OCI-LY1 (cell line): ENCODE data around the gene MACROD2.

Source experiments
- H2AFZ ChIP-seq: fragments of 200-600 bp; sonication (generic), shearing (Covaris generic); 2 replicates; pipeline ENCODE4 v1.6.0; 2014; ENCODE audit warnings: antibody characterized with exemption, mild to moderate bottlenecking, low read length
- H3F3A ChIP-seq: fragments of 200-600 bp; sonication (generic), shearing (Covaris generic); 2 replicates; pipeline ENCODE4 v1.6.0; 2014; ENCODE audit warnings: mild to moderate bottlenecking, antibody characterized with exemption, low read length, moderate library complexity; ENCODE audit not compliant: insufficient read depth
- H3K27ac ChIP-seq: fragments of 200-600 bp; sonication (generic); 2 replicates; pipeline ENCODE4 v1.5.1; 2014; ENCODE audit warnings: low read length, mixed run types, mild to moderate bottlenecking, low read depth; ENCODE audit not compliant: poor library complexity, severe bottlenecking
- H3K27me3 ChIP-seq: fragments of 200-600 bp; sonication (generic); 2 replicates; pipeline ENCODE4 v1.6.0; 2014; ENCODE audit warnings: antibody characterized with exemption, mild to moderate bottlenecking, low read length, moderate library complexity; ENCODE audit not compliant: insufficient read depth
- H3K36me3 ChIP-seq: fragments of 200-600 bp; sonication (generic); 2 replicates; pipeline ENCODE4 v1.6.1; 2014; ENCODE audit warnings: mild to moderate bottlenecking, antibody characterized with exemption, low read length, moderate library complexity, mixed read lengths; ENCODE audit not compliant: insufficient read depth
- H3K4me1 ChIP-seq: fragments of 200-600 bp; sonication (generic); 2 replicates; pipeline ENCODE4 v1.5.1; 2014; ENCODE audit warnings: mild to moderate bottlenecking, low read length, moderate library complexity; ENCODE audit not compliant: insufficient read depth, severe bottlenecking
- H3K4me2 ChIP-seq: fragments of 200-600 bp; sonication (generic), shearing (Covaris generic); 2 replicates; pipeline ENCODE4 v1.6.1; 2014; ENCODE audit warnings: low read length
- H3K4me3 ChIP-seq: fragments of 200-600 bp; sonication (generic); 2 replicates; pipeline ENCODE4 v1.5.1; 2014; ENCODE audit warnings: low read length, low read depth, mild to moderate bottlenecking, mixed read lengths; ENCODE audit not compliant: poor library complexity, severe bottlenecking
- H3K79me2 ChIP-seq: fragments of 200-600 bp; shearing (Covaris generic); 2 replicates; pipeline ENCODE4 v1.6.1; 2016; ENCODE audit warnings: mixed run types, low read length, mixed read lengths; ENCODE audit not compliant: insufficient read depth
- H3K9ac ChIP-seq: fragments of 200-600 bp; sonication (generic), shearing (Covaris generic); 2 replicates; pipeline ENCODE4 v1.6.1; 2014; ENCODE audit warnings: mild to moderate bottlenecking, low read length, mixed read lengths
- H3K9me2 ChIP-seq: fragments of 200-600 bp; sonication (generic), shearing (Covaris generic); 2 replicates; pipeline ENCODE4 v1.6.1; 2014; ENCODE audit warnings: low read depth, mild to moderate bottlenecking, low read length, mixed read lengths
- H3K9me3 ChIP-seq: fragments of 200-600 bp; shearing (Covaris generic); 2 replicates; pipeline ENCODE4 v1.6.1; 2014; ENCODE audit warnings: low read length, mixed read lengths
- H4K20me1 ChIP-seq: fragments of 200-600 bp; sonication (generic), shearing (Covaris generic); 2 replicates; pipeline ENCODE4 v1.6.0; 2016; ENCODE audit warnings: mild to moderate bottlenecking, low read length; ENCODE audit not compliant: insufficient read depth
- EZH2 ChIP-seq: fragments of 200-600 bp; sonication (generic), shearing (Covaris generic); IDR thresholded peaks from 2 replicates; pipeline ENCODE4 v1.8.0; 2017; ENCODE audit warnings: borderline replicate concordance, mixed run types, mild to moderate bottlenecking, antibody characterized with exemption, low read length, moderate library complexity, mixed read lengths
- TF ChIP-seq, protein P1 (sequence below): fragments of 200-600 bp; sonication (generic), shearing (Covaris generic); IDR thresholded peaks from 2 replicates; pipeline ENCODE4 v1.5.1; 2017; ENCODE audit warnings: mild to moderate bottlenecking, antibody characterized with exemption, low read length, moderate library complexity, mixed read lengths

The MACROD2 gene

DNA sequence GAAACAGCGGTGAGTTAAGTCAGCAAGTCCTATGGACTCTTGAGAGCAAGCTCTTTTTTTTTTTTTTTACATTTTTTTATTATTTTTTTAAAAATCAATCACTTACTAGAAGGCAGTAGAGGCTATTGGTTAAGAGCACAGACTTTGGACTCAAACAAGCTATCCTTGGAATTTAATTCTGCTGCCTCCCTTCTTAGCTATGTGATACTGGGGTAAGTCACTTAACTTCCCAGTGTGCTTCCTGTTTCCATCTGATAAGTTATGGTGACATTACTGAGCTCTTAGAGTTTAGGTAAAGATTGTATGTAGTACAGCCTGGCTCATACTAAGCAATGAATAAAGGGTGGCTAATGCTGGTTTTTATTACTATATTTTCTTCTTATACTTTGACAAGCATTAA is 1112.6 kb downstream of the MACROD2 start:
- Histone ChIP-seq H3K9me3 (no peaks in the 10 kb centered on the region), H3K27me3 (no peaks in the 10 kb centered on the region), H3K36me3 (no peaks in the 10 kb centered on the region), H3K9ac (no peak overlapping the region), H3F3A (no peaks in the 10 kb centered on the region), H3K27ac (no peak overlapping the region), H3K9me2 (no peaks in the 10 kb centered on the region), H3K4me1 (no peaks in the 10 kb centered on the region), H3K4me2 (no peak overlapping the region), H3K4me3 (no peak overlapping the region), H3K79me2 (no peaks in the 10 kb centered on the region), H2AFZ (no peak overlapping the region), H4K20me1 (no peaks in the 10 kb centered on the region)
- TF ChIP-seq, protein P1, sequence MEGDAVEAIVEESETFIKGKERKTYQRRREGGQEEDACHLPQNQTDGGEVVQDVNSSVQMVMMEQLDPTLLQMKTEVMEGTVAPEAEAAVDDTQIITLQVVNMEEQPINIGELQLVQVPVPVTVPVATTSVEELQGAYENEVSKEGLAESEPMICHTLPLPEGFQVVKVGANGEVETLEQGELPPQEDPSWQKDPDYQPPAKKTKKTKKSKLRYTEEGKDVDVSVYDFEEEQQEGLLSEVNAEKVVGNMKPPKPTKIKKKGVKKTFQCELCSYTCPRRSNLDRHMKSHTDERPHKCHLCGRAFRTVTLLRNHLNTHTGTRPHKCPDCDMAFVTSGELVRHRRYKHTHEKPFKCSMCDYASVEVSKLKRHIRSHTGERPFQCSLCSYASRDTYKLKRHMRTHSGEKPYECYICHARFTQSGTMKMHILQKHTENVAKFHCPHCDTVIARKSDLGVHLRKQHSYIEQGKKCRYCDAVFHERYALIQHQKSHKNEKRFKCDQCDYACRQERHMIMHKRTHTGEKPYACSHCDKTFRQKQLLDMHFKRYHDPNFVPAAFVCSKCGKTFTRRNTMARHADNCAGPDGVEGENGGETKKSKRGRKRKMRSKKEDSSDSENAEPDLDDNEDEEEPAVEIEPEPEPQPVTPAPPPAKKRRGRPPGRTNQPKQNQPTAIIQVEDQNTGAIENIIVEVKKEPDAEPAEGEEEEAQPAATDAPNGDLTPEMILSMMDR = no peak
- TF ChIP-seq EZH2 = no peak

DNA sequence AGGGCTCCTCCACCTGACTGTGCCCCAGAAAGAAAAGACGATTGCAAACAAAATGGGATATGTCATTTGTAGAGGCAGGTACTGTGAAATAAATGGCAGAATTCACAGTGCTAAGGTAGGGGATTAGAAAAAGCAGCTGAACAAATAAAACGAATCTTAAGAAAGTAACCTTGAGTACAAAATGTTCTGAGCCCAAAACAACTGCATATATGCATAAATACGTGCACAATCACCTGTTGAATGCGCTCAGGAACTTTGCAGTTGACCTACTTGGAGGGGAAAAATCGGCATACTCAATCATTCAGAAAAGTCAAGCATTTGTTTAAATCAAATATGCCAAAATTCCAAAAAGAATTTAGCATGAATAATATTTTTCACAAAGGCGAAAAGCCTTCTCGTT is 1114.2 kb downstream of the MACROD2 start:
- no peak overlapping the region for H3K27ac ChIP-seq
- H3K36me3 ChIP-seq = no peaks in the 10 kb centered on the region
- no peak overlapping the region for H3K9ac ChIP-seq

DNA sequence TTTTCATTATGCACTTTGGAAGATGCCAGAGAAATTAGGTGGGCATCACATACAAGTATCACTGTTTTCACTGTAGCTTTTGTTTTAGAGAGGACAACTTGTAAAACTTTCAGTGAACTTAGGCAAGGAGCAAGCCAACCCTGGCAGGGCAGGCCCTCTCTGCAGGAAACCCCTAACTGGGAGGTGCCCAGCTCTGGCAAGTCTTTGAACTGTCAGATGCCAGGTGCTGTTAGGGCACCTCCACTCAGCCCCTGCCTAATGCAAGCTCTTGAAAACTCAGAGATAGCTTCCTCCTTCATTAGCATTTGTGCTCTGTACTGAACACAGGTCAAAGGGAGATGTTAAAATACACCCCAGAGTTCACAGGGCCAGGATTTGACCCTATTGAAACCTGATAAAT is 1116.3 kb downstream of the MACROD2 start:
- TF ChIP-seq, protein P1 = no peak
- no peak for TF ChIP-seq EZH2
- Histone ChIP-seq H3K27me3 (no peaks in the 10 kb centered on the region), H3K27ac (no peak overlapping the region), H2AFZ (no peak overlapping the region), H4K20me1 (no peaks in the 10 kb centered on the region), H3K9me2 (no peaks in the 10 kb centered on the region), H3F3A (no peaks in the 10 kb centered on the region), H3K9me3 (no peaks in the 10 kb centered on the region), H3K9ac (no peak overlapping the region), H3K36me3 (no peaks in the 10 kb centered on the region), H3K79me2 (no peaks in the 10 kb centered on the region), H3K4me1 (no peaks in the 10 kb centered on the region), H3K4me2 (no peak overlapping the region), H3K4me3 (no peak overlapping the region)

More for the DNA sequence above, 1114.2 kb downstream of the MACROD2 start:
- H2AFZ ChIP-seq = no peak overlapping the region
- no peaks in the 10 kb centered on the region for H3K27me3 ChIP-seq
- H3K4me2 ChIP-seq = no peak overlapping the region
- H3K9me2 ChIP-seq = no peaks in the 10 kb centered on the region
- no peak overlapping the region for H3K4me3 ChIP-seq
- H4K20me1 ChIP-seq = no peaks in the 10 kb centered on the region
- TF ChIP-seq, protein P1 = no peak
- TF ChIP-seq EZH2 = no peak
- no peaks in the 10 kb centered on the region for H3K79me2 ChIP-seq
- no peaks in the 10 kb centered on the region for H3F3A ChIP-seq
- no peaks in the 10 kb centered on the region for H3K9me3 ChIP-seq
- H3K4me1 ChIP-seq = no peaks in the 10 kb centered on the region
